GM12801 (cell line): ENCODE results near the gene PRUNE2.

Source experiments
- CTCF ChIP-seq: IDR thresholded peaks from one replicate; pipeline ENCODE4 v1.5.1; 2011; ENCODE audit warnings: control low read depth; ENCODE audit not compliant: insufficient read length; ENCODE audit errors: extremely low read depth

PRUNE2 gene

GRCh38 chr9:76613150-76613781, 292.6 kb downstream of the PRUNE2 start:
- no peak for TF ChIP-seq CTCF

DNA sequence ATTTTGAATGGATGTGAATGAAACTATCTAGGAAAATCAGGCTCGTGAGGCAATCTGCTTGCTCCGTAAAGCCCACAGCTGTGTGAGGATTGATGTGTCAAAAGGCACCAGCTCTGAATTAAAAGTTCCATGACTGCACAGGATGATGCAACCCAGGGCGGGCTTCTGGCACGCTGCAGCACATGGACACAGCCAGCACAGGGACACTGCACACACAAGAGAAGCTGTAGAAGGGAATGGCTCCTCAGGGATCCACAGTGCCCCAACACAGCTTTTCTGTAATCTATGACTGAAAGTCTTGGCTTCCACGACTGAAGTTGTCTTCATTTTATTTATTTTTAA, 295.9 kb downstream of the PRUNE2 start:
- TF ChIP-seq CTCF: no peak

DNA sequence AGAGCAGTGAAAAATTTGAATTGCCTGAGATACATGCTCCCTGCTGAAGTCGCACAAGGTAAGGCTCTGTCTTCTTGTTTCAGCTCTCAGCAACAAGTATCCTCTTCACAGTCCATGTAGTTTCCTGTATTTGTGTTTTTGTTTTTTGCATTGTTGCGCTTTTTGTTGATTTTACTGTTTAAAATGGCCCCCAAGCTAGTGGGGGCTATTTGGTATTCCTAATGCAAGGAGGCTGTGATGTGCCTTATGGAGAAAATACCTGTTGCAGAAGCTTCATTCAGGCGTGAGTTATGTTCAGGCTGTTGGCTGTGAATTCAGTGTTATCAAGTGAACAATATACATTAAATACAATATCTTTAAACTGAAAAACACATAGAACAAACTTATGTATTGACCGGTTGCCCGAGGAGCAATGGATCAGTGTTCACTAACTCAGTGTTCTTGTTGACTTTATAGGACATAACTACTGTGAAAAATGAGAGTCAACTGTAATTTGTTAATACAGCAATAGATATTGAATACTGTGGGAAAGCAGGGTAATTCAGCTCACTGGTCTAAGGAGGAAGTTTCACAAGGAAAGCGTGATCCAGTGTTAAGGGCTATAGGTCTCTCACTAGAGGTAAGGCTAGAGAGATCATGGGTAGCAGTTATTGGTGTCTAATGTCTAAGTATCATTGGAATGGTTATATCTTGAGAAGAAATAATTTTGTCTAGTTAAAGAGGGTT, 296.5 kb downstream of the PRUNE2 start:
- no peak for TF ChIP-seq CTCF

DNA sequence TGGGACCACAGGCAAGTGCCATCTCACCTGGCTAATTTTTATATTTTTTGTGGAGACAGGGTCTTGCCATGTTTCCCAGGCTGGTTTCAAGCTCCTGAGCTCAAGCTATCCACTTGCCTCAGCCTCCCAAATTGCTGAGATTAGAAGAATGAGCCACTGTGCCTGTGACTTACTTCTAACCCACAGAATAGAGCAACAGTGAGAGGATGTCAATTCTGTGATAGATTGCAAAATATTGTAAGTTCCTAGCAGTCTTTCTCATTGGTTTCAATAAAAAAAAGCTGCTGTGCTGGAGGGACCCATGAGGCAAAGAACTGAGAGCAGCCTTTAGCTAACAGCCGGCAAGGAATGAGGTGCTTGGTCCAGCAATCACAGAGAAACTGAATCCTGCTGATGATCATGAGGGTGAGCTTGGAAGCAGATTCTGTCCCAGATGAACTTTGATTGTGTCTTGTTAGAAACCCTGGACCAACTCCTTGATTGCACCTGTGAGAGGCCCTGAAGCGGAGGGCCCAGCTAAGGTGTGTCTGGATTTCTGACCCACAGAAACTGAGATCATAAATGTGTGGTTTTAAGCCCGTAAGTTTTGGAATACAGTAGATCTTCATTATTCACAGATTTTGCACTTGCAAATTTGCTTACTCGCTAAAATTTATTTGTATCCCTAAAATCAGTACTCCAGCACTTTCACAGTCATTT, 297.2 kb downstream of the PRUNE2 start:
- TF ChIP-seq CTCF: no peak

DNA sequence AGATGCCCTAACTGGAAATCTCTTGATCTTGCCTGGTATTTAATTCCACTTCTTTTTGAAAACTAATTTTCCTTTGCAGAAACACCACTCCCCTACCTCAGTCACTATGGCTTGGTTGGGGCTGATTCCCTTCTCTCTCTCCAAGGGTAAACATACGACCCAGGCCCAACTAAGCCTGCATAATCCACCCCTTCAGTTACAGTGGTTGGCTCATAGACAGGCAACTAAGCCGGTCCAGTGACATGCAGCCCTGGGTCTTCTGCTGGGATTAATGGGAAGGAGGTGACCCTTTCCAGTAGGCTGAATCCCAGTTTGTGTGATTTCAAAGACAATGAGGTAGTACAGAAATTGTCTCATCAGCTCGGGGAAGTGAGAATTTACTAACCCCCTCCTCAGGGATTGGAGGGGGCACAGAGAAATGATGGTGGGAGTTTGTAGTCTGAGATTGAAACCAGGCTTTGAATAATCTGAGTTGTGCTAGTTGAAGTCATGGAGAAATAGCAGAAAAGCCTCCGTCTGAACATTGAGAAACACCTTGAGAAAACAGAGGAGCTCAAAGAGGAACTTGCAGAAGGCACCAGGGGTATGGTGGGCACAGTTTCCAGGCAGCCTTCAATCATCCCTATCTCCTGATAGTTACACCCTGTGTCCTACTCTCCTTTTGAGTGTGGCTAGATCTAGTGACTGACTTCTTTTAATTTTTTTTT, 298.0 kb downstream of the PRUNE2 start:
- no peak for TF ChIP-seq CTCF

DNA sequence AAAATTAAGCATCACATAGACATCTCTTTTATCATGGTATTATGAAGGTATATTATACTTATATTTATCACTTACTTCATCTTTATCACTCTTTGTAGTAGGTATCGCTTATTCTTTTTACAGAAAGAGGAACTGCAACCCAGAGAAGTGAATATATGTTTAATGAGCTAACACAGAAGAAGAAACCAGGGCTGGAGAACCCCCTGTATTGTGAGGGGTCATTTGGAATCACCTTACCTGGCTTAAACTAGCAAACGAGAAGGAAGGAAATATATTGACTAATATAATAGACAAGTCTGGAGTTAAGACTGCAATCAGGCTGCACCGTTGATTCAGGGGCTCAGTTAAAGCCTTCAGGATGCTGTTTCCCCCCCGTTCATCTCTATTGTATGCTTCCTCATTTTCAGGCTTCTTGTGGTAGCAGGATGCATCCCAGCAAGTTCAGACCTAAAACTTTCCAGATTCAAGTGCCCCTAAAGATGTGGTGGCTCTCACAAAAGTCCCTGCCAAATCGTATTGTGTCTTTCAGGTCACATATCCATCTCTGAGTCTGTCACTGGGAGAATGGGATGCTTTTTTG, 300.5 kb downstream of the PRUNE2 start:
- TF ChIP-seq CTCF: no peak

DNA sequence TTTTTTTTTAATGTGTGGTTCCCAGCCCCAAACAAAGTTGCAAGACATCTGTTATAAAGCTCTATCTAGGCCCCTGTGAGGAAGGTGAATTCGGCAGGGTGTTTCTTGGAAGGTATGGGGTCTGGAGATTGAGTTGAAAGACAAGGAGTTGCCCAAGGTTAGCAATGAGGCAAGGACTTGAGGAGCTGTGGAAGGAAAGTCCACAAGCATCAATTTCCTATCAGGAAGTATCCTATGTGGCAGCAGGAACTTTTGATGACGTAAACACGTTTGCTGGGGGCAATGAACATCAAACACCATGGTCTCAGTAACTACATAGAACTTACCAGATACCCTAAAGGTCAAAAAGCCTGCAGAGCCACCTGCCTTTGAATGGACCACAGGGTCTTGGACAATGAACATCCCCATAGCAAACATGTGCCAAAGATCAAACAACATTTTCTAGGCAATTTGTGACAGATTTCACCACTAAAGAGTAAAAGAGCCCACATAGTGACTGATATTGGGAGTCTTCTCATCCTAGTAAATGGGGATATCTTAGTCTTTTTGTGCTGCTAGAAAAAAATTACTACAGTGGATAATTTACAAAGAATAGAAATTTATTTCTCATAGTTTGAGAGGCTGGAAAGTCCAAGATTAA, 301.9 kb downstream of the PRUNE2 start:
- no peak for TF ChIP-seq CTCF
